ELR (cell line): ENCODE measurements around the gene PDE11A.

ENCODE experiments used
- DNase-seq: peaks from one replicate; pipeline ENCODE4 v3.0.0-alpha.2; 2015; ENCODE audit warnings: low read depth

PDE11A gene

DNA sequence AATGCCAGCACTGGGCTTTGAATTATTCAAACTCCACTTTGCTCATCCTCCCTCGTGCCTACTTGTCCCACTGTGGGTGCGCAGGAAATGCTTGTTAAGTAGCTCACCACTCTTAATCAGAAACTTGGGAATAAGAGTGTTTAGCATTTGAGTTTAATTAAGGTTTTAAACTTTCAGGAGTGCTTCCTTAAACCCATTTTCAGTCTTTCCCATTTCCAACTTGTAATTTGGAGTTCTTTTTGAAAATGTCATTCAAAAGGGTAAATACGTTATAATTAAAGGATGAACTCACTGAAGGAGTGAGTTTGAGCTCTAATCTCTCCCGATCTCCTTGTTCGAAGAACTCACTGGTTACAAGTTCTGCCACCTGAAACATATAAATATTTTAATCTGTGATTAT, 403.4 kb downstream of the PDE11A start:
- no peak for DNase-seq

DNA sequence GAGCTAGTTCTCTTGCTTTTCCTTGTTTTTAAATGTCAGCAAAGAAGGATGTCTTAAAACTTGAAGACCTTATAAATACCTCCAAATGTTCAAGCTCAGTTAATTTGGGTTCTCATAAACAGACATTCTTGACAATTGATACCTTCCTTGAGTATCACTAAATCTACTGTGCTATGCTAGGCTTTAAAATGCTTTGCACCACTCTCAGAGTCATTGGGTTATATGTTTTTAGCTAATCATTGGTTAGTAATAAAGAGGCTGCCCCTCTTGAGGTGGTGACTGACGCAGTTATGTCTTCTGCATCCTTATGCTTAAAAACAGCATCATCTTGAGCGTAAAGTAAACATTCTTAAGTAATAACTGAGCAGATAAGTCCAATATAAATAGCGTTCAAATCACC, 404.0 kb downstream of the PDE11A start:
- DNase-seq, result no peak

GRCh38 chr2:177667626-177668025, 405.0 kb downstream of the PDE11A start:
- DNase-seq, result peak; percentile 48

DNA sequence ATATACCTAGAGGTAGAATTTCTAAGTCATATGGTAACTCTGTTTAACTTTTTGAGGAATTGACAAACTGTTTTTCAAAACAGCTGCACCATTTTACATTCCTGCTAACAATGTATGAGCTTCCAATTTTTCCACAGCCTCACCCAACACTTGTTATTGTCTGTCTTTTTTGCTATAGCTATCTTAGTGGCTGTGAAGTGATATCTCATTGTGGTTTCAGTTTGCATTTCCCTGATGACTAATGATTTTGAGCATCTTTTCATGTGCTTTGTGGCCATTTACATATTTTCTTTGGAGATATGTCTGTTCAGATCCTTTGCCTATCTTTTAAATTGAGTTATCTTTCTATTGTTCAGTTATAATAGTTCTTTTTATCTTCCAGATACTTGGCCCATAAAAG, 406.2 kb downstream of the PDE11A start:
- peak; percentile 49 for DNase-seq

GRCh38 chr2:177665948-177666347, 406.6 kb downstream of the PDE11A start:
- DNase-seq, result no peak

- no peak for DNase-seq
Measured at GRCh38 chr2:177665328-177665727, 407.2 kb downstream of the PDE11A start.

- DNase-seq, result no peak
Measured at GRCh38 chr2:177662895-177663294, 409.7 kb downstream of the PDE11A start.

DNA sequence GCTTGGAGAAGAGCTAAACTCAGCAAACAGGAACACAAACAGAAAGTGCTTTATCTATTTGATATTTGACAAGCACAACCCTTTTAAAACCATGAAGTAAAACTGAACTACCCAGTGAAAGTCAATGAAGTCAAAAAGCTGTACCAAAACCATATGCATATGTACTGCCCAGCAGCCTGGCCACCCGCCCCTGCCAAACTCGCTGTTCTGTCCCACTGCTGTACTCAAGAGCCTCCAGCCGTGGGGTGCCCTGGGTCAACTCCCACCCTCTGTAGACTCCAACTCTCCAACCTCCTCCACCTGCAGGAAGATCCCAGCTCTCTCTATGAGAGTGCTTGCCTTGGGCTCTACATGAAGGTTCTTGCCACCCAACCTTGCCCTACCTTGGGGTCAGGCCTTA, 411.8 kb downstream of the PDE11A start:
- no peak for DNase-seq

GRCh38 chr2:177658309-177658708, 414.3 kb downstream of the PDE11A start:
- DNase-seq, result no peak

DNA sequence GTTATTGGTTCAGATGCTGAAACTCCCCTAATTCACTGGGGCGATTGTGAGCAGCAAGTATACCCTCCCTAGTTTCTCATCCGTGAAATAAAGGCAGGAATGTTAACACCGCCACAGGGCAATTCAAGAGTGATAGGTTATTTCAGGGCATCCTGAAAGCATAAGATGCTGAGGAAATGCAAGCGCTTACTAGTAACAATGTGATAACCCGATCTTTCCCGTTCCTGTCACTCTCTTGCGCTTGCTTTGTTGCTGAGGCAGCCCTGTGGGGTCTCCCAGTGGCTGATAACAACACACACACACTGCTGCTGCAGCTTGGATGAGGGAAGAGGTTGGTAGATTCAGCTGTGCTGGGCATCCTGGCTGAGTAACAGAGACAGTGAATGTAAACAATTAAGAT, 420.7 kb downstream of the PDE11A start:
- DNase-seq, result no peak

- DNase-seq, result no peak
Measured at GRCh38 chr2:177649568-177650518, 422.7 kb downstream of the PDE11A start.

- no peak for DNase-seq
Measured at GRCh38 chr2:177646791-177647190, 425.8 kb downstream of the PDE11A start.

- no peak for DNase-seq
Measured at GRCh38 chr2:177646241-177646640, 426.3 kb downstream of the PDE11A start.

- DNase-seq, result no peak
Measured at GRCh38 chr2:177641331-177641730, 431.2 kb downstream of the PDE11A start.

GRCh38 chr2:177640423-177640822, 432.2 kb downstream of the PDE11A start:
- DNase-seq, result no peak

DNA sequence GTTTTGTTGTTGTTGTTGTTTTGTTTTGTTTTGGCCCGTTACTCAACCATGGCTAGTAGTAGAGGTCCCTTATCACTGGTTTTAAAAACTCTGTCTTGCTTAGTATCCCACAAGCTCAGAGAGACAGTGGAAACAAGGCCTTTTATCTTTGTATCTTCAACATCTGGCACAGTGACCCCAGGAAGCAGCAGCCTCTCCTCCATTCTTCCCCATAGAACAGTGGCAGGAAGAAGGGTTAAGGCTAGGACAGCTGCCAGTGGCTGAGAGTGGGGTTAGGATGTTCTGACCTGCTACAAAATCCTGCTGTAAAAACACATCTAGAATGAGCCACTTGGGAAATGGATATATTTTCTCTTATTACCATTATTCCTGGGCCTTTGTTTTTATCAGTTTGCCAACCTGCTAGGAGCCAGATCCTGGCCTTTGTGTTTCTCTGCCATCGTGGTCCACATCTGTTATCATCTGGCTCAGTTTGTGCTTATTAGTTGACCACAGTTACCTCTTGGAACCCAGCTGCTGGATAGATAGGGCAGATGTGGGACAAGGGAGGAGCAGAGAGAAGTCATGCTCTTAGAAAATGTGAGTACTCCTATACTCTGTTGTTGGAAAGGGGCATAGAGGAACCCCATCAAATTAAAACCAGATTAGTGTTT, 433.2 kb downstream of the PDE11A start:
- DNase-seq, result no peak

DNA sequence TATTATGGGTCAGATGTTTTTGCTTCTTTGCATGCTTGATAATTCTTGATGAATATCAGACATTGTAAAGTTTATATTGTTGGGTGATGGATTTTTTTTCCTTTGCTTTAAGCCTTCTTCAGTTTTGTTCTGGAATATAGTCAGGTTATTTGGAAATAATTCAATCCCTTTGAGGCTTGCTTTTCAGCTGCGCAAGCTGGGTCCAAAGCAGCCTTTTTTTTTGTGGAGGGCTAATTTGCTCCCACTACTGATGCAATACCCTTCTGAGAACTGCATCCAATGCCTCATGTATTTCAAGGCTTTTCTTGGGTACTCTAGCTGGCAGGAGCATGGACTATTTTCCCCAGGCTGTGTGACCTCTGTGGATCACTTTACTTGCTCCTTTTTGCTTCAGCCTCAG, 434.1 kb downstream of the PDE11A start:
- DNase-seq, result no peak

DNA sequence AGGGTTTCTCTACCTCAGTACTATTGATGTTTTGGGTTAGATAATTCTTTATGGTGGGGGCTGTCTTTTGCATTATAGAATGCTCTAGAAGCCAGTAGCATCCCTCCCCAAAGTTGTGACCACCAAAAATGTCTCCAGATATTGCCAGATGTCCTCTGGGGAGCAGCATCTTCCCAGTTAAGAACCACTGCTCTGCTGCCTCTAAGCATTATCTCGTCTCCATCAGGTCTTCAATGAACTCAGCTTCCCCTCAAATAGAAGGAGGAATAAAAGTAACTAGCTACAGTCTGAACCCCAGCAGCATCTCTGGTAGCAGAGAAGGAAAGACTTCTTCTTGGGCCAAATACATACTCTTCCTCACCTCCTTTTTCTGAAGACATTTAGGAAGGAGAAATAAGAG, 435.9 kb downstream of the PDE11A start:
- DNase-seq, result no peak

DNA sequence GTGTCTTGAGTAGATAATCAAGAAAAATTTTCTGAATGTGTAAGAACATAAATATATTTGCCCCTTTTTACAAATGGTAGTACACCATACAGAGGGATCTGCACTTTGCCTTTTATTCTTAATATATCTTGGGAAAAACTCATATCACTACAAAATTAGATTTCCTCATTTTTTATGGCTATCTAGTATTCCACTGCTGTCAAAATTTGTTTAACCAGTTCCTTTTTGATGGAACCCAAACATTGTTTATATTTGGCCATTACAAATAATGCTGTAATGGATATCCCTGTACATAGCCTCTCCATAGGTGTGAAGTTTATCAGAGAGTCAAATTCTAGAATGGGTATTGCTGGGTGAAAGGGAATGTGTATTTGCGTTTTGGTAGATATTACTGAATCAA, 436.9 kb downstream of the PDE11A start:
- no peak for DNase-seq

DNA sequence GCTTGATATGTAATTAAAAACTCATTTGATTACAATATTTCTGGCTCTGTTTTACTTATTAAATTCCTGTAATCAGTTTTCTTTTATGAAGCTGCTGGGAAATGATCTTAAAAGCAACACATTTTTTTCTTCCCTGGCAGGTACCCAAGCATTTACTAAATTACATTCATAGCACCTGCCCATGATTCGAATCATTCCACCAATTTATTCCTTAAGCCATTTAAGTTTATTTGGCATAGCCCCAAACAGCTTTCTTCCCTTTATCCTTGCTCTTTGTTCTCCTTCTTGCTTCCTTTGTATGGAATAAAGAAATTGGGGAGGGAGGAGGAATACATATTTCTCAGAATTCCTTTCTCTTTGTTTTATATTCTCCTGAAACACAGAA, 438.7 kb downstream of the PDE11A start:
- no peak for DNase-seq

DNA sequence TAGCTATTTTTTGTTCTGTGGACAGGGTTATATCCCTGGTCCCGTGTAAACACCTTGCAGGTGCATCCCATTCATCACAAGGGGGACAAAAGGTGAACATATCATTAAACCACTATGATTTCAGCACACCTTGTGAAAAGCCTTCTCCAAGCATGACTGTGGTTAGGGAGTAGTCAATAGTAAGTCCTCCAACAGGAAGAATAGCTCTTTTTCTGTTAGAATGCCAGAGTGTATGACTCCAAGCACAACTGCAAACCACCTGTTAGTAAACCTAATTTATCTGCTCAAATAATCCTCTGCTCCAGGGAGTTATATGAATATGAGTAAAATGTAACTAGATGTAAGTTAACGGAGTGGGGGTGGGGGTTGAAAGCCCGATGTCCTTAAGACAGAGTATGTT, 439.5 kb downstream of the PDE11A start:
- no peak for DNase-seq

DNA sequence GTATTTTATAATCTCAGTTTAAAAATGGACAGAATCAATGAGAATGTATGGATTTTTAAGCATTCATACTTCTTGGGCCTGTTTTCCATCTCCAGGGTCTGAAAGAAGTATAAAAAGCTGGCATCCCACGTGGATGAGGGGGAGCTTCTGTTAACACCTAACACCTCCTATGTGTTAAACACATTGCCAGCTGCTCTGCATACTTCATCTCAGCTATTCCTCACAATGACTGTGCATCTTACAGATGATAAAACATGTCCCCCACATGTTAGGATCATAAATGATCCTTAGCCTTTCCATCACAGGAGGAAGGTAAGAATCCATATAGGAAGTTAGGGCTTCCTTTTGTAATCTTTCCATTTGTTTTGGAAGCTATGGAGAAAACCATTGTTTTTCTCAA, 440.9 kb downstream of the PDE11A start:
- DNase-seq, result no peak

- DNase-seq, result no peak
Measured at GRCh38 chr2:177629357-177630024, 443.1 kb downstream of the PDE11A start.
